MM.1S (cell line): ENCODE results near the gene ADAM30.
"Not testable (repeated sequence)": the region's sequence is repeated elsewhere in the genome, so short reads cannot be mapped to it uniquely, and the experiment has no call there.

Experiments
- EZH2 ChIP-seq: fragments of 300-600 bp; sonication (generic); optimal IDR thresholded peaks from 2 replicates; pipeline ENCODE3; 2017; ENCODE audit warnings: low read depth, mild to moderate bottlenecking, antibody characterized with exemption, low read length, mixed read lengths
- EZH2phosphoT487 ChIP-seq: fragments of 300-600 bp; sonication (generic); IDR thresholded peaks from 2 replicates; pipeline ENCODE4 v1.6.1; 2018; ENCODE audit warnings: antibody characterized with exemption, low read length
- TF ChIP-seq, protein P1 (sequence below): fragments of 300-600 bp; sonication (generic); IDR thresholded peaks from 2 replicates; pipeline ENCODE4 v1.5.1; 2016; ENCODE audit warnings: antibody characterized with exemption, low read length, mixed read lengths

DNA sequence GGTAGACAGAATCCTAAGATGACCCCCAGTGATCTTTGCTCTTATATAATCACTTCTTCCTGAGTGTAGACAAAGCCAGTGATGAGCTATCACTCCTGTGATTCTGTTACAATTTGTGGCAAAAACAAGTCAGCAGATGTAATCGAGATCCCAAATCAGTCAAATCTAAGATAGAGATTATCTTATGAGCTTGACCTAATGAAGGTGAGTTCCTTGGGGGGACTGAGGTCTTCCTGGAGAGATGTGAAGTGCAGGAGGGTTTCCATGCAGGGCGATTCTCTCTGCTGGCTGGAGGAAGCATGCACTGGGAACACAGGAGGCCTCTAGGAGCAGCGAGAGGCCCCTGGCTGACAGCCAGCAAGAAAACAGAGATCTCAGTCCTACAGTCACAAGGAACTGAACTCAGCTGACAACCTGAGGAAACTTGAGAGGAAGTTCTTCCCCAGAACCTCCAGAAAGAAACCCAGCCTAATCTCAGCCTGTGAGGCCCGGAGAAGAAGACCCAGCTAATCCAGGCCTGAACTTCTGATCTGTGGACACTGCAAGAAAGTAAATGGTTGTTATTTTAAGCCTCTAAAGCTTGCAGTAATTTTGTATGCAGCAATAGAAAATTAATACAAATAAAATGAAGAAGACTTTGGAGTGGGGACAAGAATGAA is 37.6 kb downstream of the ADAM30 start:
- TF ChIP-seq, protein P1, sequence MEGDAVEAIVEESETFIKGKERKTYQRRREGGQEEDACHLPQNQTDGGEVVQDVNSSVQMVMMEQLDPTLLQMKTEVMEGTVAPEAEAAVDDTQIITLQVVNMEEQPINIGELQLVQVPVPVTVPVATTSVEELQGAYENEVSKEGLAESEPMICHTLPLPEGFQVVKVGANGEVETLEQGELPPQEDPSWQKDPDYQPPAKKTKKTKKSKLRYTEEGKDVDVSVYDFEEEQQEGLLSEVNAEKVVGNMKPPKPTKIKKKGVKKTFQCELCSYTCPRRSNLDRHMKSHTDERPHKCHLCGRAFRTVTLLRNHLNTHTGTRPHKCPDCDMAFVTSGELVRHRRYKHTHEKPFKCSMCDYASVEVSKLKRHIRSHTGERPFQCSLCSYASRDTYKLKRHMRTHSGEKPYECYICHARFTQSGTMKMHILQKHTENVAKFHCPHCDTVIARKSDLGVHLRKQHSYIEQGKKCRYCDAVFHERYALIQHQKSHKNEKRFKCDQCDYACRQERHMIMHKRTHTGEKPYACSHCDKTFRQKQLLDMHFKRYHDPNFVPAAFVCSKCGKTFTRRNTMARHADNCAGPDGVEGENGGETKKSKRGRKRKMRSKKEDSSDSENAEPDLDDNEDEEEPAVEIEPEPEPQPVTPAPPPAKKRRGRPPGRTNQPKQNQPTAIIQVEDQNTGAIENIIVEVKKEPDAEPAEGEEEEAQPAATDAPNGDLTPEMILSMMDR: not testable (repeated sequence)
- TF ChIP-seq EZH2, EZH2phosphoT487: not testable (repeated sequence)
